HG02938 (cell line): ENCODE measurements around the gene ANKLE2.
"Not testable (repeated sequence)": the region's sequence is repeated elsewhere in the genome, so short reads cannot be mapped to it uniquely, and the experiment has no call there.

Source experiments
- ATAC-seq: cut with Tn5 transposase; IDR thresholded peaks from one replicate; pipeline ENCODE4 v1.9.1; 2021; ENCODE audit warnings: mild to moderate bottlenecking, moderate library complexity; ENCODE audit not compliant: unreplicated experiment

ANKLE2 gene

GRCh38 chr12:132761032-132761920, at the start of gene ANKLE2:
Gene ANKLE2, minus strand, starts transcription at chr12:132761832. Its CDS starts 34 bp downstream, at chr12:132761798.
- ATAC-seq = peak; percentile 25

GRCh38 chr12:132809391-132809790, 47.8 kb upstream of the ANKLE2 start:
- ATAC-seq = not testable (repeated sequence)

- ATAC-seq = no peak
Measured at GRCh38 chr12:132807295-132808092, 45.9 kb upstream of the ANKLE2 start.

GRCh38 chr12:132806857-132807256, 45.2 kb upstream of the ANKLE2 start:
- no peak for ATAC-seq

- ATAC-seq = no peak
Measured at GRCh38 chr12:132804426-132804861, 42.8 kb upstream of the ANKLE2 start.

- no peak for ATAC-seq
Measured at GRCh38 chr12:132803888-132804287, 42.3 kb upstream of the ANKLE2 start.

GRCh38 chr12:132803125-132803524, 41.5 kb upstream of the ANKLE2 start:
- ATAC-seq = no peak

- no peak for ATAC-seq
Measured at GRCh38 chr12:132801741-132802140, 40.1 kb upstream of the ANKLE2 start.

- ATAC-seq = no peak
Measured at GRCh38 chr12:132798836-132799235, 37.2 kb upstream of the ANKLE2 start.

- no peak for ATAC-seq
Measured at GRCh38 chr12:132797820-132798570, 36.4 kb upstream of the ANKLE2 start.

GRCh38 chr12:132795847-132796246, 34.2 kb upstream of the ANKLE2 start:
- ATAC-seq = no peak

- not testable (repeated sequence) for ATAC-seq
Measured at GRCh38 chr12:132791940-132792339, 30.3 kb upstream of the ANKLE2 start.

GRCh38 chr12:132789099-132789471, 27.5 kb upstream of the ANKLE2 start:
- no peak for ATAC-seq

GRCh38 chr12:132788375-132789098, 26.9 kb upstream of the ANKLE2 start:
- no peak for ATAC-seq

GRCh38 chr12:132787877-132788276, 26.2 kb upstream of the ANKLE2 start:
- ATAC-seq = no peak

- no peak for ATAC-seq
Measured at GRCh38 chr12:132786192-132786591, 24.6 kb upstream of the ANKLE2 start.

- no peak for ATAC-seq
Measured at GRCh38 chr12:132784580-132784979, 22.9 kb upstream of the ANKLE2 start.

GRCh38 chr12:132783917-132784531, 22.4 kb upstream of the ANKLE2 start:
- no peak for ATAC-seq

- no peak for ATAC-seq
Measured at GRCh38 chr12:132781938-132782337, 20.3 kb upstream of the ANKLE2 start.

- ATAC-seq = no peak
Measured at GRCh38 chr12:132779781-132780353, 18.2 kb upstream of the ANKLE2 start.
